ENCODE measurements around the gene CFAP206.
A peak's percentile ranks its signal among the peaks of the same experiment; 100 is the strongest.
"Not testable (repeated sequence)": the region's sequence is repeated elsewhere in the genome, so short reads cannot be mapped to it uniquely, and the experiment has no call there.

The CFAP206 gene

DNA sequence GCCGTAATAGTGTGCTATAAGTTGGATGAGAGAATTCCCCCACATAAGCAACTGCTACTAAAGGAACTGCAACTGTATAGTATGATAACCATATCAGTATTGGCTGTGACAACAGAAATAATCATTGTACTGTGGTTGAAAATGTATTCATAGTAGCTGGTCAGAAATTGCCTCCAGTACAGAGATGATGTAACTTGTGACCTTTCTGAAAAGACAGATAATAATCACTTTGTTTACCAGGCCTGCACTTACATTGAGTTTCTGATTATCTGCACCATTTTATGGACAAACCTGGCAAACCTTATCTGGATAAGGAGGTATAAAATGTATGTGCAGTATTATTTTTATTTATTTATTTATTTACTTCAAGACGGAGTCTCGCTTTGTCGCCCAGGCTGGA lies 19.0 kb downstream of the CFAP206 start:
- no peak for DNase-seq

DNA sequence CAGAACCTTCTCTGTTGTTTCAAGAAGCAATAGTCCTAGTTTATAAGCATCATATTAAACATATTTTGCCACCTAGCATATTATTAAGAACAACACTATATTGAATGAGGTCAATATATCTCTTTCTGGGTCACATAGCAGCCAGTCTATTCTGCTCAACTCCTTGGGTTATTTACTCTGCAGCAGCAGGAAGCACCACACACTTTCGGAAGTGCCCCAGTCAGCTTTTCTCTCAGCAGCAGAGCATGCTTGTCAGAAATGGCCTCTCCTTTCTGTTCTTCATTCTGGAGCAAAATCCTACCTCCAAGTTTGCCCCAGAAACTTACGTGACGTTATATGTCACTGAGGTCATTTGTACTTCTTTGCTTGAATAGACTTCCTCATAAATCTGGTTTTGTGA lies 22.7 kb downstream of the CFAP206 start:
- DNase-seq: no peak

DNA sequence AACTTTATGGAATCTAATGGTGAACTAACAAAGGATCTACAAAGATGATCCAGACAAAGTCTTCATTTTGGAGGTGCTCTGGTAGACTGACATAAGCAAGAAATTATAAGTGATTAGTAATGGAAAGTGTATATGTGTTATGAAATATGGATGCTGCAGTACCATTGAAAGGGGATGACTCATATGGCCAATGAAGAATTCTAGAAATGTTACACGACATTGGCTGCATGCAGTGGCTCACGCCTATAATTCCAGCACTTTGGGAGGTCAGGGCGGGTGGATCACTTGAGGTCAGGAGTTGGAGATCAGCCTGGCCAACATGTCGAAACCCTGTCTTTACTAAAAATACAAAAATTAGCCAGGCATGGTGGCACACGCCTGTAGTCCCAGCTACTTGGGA lies 23.5 kb downstream of the CFAP206 start:
- no peak for DNase-seq

DNA sequence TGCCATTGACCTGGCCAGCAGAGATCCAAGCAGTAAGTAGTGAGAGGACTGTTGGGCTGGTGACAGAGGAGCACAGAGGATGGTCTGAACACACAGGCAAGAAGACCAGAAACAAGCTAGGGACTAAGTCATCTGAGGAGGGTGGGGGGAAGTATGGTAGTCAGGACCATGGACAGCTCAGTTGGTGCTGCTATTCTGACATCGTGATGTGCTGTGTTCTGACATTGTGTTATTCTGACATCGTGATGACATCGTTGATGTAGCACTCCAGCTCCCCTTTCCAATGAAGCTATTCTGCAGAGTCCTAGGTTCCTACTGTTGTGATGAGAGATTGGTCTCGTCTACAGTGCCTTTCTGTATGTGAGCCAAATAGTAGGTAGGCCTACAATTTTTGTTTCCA lies 28.7 kb downstream of the CFAP206 start:
- DNase-seq: peak; percentile 60

DNA sequence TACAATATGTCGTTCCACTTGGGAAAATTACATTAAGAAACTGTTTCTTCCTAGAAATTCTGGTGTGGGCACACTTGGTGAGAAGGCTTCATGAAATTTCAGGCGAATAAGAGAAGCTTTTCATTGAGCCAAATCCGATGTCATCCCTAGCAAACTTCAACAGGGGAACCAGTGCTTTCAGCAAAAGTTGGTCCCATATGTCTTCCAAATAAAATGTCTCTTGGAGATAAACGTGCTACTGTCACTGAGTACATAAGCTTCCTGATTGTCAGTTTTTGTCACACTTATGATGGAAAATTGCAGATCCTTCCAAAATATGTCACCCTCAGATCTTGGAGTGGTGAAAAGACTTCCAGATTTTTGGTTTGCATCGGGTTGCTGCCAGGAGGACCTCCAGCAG lies 33.9 kb downstream of the CFAP206 start:
- no peak for DNase-seq

DNA sequence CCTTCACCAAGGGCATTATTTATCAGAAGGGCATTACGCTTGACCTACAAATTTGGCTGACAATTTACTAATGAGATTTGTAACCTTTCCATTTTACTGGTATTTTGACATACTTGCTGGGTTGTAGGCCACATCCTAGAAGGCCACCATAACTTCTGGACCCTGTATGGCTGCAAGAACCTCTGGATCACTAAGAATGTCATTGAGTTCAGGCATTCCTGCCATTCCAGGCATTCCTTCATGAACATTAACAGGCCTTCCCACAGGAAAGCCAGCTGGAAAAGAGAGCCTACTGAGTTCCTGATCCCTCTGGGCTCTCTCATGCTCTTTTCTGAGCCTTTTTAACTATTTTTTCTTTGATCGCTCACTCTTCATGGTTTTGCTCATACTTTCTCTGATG lies 36.6 kb downstream of the CFAP206 start:
- DNase-seq: no peak

DNA sequence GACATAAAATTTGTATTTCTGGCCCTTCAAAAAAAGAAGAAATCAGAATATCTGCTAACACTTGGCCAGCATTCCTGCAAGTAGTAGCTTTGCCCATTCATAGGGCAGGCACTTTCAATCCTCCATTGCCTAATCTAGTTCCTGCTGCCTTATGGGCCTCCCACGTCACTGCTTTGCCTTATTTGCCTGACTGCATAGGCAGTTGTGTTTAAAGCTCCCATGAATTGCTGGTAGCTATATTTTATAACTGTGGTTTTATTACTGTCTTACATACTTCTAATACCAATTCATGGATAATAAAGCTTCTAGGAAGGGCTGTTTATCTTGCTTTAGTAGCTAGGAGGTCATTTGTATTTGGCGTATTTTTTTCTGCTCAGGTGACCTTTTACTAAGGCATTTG lies 57.3 kb downstream of the CFAP206 start:
- no peak for DNase-seq

DNA sequence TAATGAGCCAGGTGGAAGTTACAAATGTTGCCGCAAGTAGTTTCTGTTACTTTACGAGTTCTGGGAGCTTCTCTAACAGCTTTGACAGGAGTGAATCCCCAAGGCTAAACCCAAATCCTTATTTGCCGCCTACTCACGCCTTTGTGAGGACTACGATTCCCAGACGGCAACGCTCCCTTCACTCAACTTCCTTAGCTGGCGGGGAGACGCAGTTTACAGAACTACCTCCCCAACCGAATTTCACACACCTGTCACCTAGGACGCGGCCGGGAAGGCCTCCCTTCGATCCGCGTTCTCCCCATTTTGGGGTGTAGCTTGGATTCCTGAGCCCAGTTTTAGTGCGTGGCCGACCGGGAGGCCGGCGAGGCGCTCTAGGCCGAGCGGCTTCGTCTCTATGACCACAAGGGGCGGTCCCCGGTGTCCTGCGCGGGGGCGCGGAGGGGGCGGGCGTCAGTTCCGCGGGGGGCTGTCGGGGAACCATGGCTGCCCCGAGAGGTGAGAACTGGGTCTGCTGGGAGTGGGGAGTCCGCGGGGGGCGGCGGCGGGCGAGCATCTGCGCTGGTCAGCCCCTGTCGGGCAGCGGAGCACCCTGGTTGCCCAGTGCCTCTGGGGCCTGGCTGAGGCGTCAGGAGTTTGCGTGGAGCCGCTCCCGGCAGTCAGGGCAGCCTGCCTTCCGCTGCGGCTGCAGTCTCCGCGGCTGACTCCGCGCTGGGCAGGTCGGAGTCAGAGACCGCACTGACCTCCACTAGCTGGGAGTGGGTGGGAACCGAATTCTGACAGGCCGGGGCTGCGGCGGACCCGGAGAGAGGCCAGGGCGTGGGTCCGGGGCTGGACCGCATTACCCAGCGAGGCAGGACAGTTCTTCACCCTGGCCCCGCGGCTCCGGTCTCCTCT lies 65.0 kb downstream of the CFAP206 start, which contains the start of gene SLC35A1:
TSS of gene SLC35A1 (plus strand) at position 450 of the 894 bp plus-strand sequence. CDS start at position 480, 30 bp downstream.
- peak; percentile 80 for DNase-seq

DNA sequence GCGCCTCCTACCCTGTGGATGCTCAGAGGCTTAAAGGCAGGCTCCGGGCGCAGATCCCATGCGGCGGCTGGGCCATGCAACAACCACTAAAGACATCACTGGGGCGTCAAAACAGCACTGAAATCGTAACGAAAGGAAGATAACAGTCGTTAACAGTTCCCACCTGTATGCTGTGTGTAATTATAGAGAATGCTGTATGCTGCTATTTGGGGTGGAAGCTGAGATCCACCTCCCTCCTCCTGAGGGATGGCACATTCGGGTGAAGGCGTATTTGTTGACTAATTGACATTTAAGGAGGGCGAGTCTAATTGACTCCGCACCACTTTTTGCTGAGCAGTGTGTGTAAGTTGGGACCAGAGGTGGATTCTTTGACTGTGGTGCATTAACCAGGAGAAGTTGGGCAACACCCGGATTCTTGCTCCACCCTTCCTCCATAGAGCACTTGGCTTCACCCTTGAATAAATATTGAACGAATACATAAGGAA lies 65.7 kb downstream of the CFAP206 start:
- peak; percentile 18 for DNase-seq

DNA sequence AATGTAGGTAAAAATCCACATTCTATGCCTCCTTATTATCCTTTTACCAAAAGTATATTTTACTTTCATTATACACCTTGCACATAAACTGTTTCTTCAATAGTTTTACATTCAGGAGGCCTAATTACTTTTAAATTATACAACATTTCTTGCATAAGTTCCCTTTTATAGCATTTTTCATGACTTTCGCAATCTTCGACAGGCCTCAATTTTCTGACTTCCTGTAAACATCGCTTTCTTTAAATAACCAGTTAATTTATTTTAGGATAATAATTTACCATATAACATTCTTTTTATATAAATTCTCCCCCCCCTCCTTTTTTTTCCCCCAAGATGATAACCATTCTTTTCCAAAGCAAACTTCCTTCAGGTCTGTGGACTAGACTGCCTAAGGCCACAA lies 74.2 kb downstream of the CFAP206 start:
- DNase-seq: no peak

DNA sequence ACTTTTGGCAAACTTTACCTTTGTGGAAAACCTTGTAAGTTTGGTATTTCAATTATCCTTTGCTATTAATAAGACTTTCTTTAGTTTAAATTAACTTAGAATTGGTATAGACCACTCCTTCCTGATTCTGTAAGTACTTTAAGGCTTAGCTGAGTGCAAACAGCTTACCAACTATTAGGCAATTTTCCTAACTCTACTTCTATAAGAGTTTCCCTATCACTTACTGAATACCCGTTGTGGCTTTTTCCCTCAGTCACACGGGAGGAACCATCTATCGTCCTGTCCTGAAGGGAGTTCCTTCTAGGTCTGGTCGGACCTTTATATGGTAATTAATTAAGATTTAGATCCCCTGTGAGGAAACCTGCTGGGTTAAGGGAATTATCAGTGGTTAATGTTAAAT lies 74.6 kb downstream of the CFAP206 start:
- DNase-seq: no peak

DNA sequence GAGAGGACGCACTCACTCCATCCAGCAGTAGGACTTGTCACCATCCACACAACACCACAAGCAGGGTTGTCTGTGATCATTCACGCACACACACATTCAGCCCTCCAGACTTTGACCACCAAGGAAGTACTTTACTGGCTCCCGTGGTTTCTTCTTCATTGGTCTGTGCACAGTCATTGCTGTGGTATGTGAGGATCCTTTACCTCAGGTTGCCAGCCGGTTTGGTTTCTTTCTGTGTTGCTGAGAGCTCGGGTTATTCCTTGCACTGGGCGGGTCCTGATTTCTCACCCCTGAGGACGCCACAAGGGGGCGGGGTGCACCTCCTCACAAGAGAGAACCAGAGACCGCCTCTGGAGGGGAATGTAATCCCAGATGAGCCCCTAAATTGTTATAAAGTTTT lies 76.2 kb downstream of the CFAP206 start:
- DNase-seq: peak; percentile 67

DNA sequence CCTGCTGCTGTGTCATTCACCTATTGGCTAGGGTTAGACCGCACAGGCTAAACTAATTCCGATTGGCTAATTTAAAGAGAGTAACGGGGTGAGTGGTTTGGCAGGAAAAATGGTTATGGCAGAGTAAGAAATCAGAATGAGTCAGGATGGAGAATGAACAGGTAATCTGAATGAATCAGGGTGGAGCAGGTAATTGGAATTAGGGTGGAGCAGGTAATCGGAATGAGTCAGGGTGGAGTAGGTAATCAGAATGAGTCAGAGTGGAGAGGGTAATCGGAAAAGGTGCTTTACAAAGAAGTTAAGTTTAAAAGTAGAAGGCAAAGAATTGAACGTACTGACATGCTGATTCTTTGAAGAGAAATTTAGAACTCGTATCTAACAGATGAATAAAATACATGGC lies 76.7 kb downstream of the CFAP206 start:
- no peak for DNase-seq

DNA sequence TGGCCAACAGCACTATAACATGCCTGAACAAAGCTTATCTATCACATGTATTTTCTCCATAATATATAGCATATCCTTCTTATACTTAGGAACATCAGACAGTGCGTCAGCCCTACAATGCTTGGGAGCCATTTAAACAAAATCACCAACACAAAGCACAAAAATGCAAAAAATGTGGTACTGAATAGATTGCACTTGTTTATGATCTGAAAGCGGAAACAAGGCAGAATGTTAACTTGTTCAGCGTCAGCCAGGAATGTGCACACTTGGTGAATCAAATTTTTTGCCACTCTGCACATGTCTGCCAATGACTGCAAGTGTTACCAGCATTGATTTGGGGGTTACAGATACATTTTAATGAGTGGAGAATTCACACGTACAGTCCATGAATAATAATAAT lies 79.8 kb downstream of the CFAP206 start:
- DNase-seq: peak; percentile 8

DNA sequence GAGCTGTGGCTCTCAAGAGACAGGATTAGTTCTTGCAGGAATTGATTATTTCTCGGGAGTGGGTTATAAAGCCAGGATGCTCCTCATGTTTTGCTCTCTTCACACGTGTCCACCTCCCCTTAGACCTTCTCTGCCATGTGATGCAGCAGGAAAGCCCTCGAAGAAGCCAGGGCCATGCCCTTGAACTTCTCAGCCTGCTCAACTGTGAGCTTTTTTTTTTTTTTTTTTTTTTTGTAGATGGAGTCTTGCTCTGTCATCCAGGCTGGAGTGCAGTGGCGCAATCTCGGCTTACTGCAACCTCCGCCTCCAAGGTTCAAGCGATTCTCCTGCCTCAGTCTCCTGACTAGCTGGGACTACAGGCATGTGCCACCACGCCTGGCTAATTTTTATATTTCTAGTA lies 81.6 kb downstream of the CFAP206 start:
- DNase-seq: not testable (repeated sequence)

DNA sequence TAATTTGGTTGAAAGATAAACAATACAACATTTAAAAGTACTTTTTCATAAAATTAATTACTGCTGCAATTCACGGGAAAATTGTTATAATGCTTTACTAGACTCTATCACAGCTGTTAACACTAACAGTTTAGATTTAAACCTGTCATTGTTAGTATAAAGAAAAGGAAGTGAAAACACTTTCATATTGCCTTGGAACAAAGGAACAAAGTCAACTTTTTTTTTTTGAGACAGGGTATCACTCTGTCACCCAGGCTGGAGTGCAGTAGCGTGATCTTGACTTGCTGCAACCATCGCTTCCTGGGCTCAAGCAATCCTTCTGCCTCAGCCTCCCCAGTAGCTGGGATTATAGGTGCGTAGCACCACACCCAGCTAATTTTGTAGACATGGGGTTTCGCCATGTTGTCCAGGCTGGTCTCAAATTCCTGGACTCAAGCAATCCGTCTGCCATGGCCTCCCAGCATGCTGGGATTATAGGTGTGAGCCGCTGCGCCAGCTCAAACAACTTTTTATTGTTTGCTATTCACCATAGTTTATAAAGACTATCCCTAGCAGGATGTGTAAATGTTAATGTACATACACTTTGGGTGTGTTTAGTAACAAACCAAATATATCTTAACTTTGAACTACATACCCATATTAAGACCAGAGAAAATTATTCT lies 87.1 kb downstream of the CFAP206 start:
- no peak for DNase-seq

DNA sequence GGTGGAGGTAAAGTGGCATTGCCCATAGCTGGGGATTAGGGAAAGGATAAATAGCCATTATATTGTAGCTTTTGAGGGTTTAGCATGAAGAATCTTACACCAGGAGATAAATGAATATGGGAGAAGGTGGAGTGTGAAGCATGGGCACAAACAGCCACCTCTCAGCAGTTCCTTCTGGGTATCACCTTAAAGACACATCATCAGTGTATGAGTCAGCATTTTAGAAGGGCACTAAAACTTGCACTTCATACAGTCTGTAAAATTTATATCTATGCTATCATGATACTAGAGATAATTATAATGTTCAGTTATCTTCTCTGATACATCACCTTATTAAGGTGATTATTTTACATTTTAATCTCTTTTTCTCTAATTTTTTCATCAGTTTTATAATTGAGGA lies 90.3 kb downstream of the CFAP206 start:
- DNase-seq: no peak

DNA sequence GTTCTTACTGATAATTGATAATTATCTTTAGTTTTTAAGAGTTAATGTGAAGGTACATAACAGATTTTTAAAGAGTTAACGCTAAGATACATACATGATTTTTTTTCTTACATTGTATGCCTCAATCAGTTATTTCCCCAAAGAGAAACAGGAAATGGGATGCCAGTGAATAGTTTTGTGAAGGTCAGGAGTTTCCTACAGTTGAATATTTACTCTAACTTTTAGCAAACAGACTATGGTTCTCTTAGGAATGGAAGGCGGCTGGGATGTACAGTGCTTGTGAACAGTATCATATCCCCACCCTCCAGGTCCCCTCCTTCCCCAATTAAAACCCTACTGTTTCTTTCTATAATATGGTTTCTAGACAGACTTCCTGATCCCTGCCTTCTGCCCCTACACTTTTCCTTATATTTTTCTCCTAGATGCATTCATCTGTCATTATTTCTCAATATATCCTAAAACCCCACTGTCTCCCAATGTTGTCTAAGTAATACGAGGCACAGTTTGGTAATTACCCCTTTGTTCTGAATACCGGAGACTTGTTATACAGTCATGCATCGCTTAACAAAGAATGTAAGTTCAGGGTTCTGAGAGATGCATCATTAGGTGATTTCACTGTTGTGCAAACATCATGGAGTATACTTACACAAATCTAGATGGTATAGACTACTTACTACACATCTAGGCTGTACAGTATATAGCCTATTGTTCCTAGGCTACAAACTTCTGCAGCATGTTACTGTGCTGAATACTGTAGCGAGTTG lies 94.2 kb downstream of the CFAP206 start:
- DNase-seq: no peak

DNA sequence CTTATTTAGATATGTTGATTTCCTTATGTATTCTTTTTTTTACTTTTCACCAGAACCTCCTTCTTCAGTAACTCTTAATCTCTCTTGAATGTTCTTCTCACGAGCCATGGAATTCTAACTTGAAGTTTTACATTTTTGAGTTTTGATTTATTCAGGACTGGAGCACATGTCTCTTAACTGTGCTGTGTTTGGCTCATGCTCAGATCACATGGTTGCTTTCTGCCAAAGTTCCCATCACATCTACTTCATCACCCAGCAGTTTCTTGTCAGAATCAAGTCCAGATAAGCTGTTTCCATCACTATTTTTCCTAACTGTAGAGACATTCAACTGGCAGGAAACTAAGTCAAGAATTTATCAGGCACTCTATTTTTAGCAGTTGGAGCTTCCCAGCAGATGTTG lies 96.7 kb downstream of the CFAP206 start:
- DNase-seq: no peak
